Neural progenitor cell (in vitro differentiated cells): ENCODE data around the gene DBP. TPM values are rescaled to one million over a fixed set of nuclear protein-coding genes. Genes with fewer than 3 reads are reported as not detected.
A peak's percentile ranks its signal among the peaks of the same experiment; 100 is the strongest.

Experiments
- DNase-seq: peaks from one replicate; pipeline ENCODE4 v3.0.0-alpha.2; 2016; ENCODE audit warnings: low spot score
- H2AFZ ChIP-seq: fragments of 200-600 bp; sonication (generic); replicated peaks from 2 replicates; pipeline ENCODE4 v1.6.1; 2016; ENCODE audit warnings: antibody characterized with exemption
- H3F3A ChIP-seq: fragments of 200-600 bp; sonication (generic); 2 replicates; pipeline ENCODE4 v1.6.1; 2016; ENCODE audit warnings: antibody characterized with exemption, low read depth
- H3K27ac ChIP-seq: fragments of 200-600 bp; sonication (generic); 2 replicates; pipeline ENCODE4 v1.5.1; 2016; ENCODE audit warnings: mild to moderate bottlenecking
- H3K27me3 ChIP-seq: fragments of 200-600 bp; sonication (generic); 2 replicates; pipeline ENCODE4 v1.6.1; 2016; ENCODE audit warnings: mild to moderate bottlenecking, moderate library complexity
- H3K36me3 ChIP-seq: fragments of 200-600 bp; sonication (generic); 2 replicates; pipeline ENCODE4 v1.5.1; 2016
- H3K4me1 ChIP-seq: fragments of 200-600 bp; sonication (generic); 2 replicates; pipeline ENCODE4 v1.6.1; 2016; ENCODE audit warnings: mixed run types
- H3K4me2 ChIP-seq: fragments of 200-600 bp; sonication (generic); 2 replicates; pipeline ENCODE4 v1.6.1; 2016
- H3K4me3 ChIP-seq: fragments of 200-600 bp; sonication (generic); 2 replicates; pipeline ENCODE4 v1.5.1; 2016
- H3K79me2 ChIP-seq: fragments of 200-600 bp; sonication (generic); 2 replicates; pipeline ENCODE4 v1.6.1; 2016; ENCODE audit warnings: low read depth
- H3K9ac ChIP-seq: fragments of 200-600 bp; sonication (generic); 2 replicates; pipeline ENCODE4 v1.6.1; 2016
- H3K9me3 ChIP-seq: fragments of 200-600 bp; sonication (generic); 2 replicates; pipeline ENCODE4 v1.5.1; 2016; ENCODE audit warnings: low read depth
- H4K20me1 ChIP-seq: fragments of 200-600 bp; sonication (generic); 2 replicates; pipeline ENCODE4 v1.6.1; 2016; ENCODE audit warnings: low read depth
- H3K27ac Mint-ChIP-seq: 3 replicates; pipeline ENCODE4 v1.8.0; 2021; ENCODE audit warnings: mixed read lengths
- H3K27me3 Mint-ChIP-seq: 2 replicates; pipeline ENCODE4 v1.8.0; 2022; ENCODE audit warnings: low read depth, mild to moderate bottlenecking, inconsistent platforms, moderate library complexity, mixed read lengths; ENCODE audit not compliant: insufficient read depth
- H3K36me3 Mint-ChIP-seq: 3 replicates; pipeline ENCODE4 v1.8.0; 2021; ENCODE audit warnings: mixed read lengths
- H3K4me1 Mint-ChIP-seq: 3 replicates; pipeline ENCODE4 v1.8.0; 2021; ENCODE audit warnings: mixed read lengths
- H3K4me3 Mint-ChIP-seq: 3 replicates; pipeline ENCODE4 v1.8.0; 2021; ENCODE audit warnings: mild to moderate bottlenecking, moderate library complexity, mixed read lengths
- H3K9me3 Mint-ChIP-seq: 3 replicates; pipeline ENCODE4 v1.8.0; 2020; ENCODE audit warnings: mixed read lengths
- EZH2 ChIP-seq: fragments of 200-600 bp; sonication (generic); IDR thresholded peaks from 2 replicates; pipeline ENCODE4 v1.6.1; 2017; ENCODE audit warnings: antibody characterized with exemption, mild to moderate bottlenecking, moderate library complexity
- EZH2phosphoT487 ChIP-seq: fragments of 200-600 bp; sonication (generic); IDR thresholded peaks from 2 replicates; pipeline ENCODE4 v1.6.1; 2017; ENCODE audit warnings: antibody characterized with exemption
- total RNA-seq: library from RNA; depleted of rRNA; stranded (reverse); fragments of >200 nt; gene quantifications from 2 replicates; pipeline ENCODE4 v1.2.3, GENCODE V29; 2015; ENCODE audit warnings: low replicate concordance
- TF ChIP-seq, protein P1 (sequence below): fragments of 200-600 bp; sonication (generic); IDR thresholded peaks from 2 replicates; pipeline ENCODE4 v1.5.1; 2017; ENCODE audit warnings: antibody characterized with exemption, mild to moderate bottlenecking

Gene DBP
- total RNA-seq, 1 donor from 2014 or later, result 7.4 TPM

DNA sequence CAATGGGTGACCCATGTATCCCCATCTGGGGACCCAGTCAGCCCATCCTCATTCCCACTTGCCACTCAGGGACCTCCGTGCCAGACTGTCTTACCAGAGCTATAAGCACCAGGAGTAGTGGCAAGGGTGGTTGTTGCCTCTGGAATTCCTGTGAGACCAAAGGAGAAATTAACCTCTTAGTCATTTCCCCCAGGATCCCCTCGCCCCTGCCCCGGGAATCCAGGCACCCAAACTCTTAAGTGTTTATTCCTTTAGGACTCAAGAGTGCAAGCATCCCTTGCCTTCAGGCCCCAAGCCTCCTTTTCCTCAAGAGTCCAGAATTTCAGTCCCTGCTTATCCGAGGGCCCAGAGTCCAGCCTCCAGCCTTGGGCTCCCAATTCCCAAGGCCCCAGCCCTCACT is 26.5 kb upstream of the DBP start:
- no peak for DNase-seq
- Histone ChIP-seq H3K4me1 (peaks cover 2% of the 10 kb centered on the region), H3K27me3 (no peaks in the 10 kb centered on the region), H2AFZ (peak overlapping the region; percentile 7), H3K36me3 (no peaks in the 10 kb centered on the region), H3F3A (peaks cover 6% of the 10 kb centered on the region), H3K27ac (no peak overlapping the region), H3K4me2 (no peak overlapping the region), H4K20me1 (no peaks in the 10 kb centered on the region), H3K79me2 (no peaks in the 10 kb centered on the region), H3K9ac (no peak overlapping the region), H3K4me3 (no peak overlapping the region), H3K9me3 (no peaks in the 10 kb centered on the region)
- Mint-ChIP-seq H3K4me3 (no peak overlapping the region), H3K36me3 (no peaks in the 10 kb centered on the region), H3K27me3 (peaks cover 4% of the 10 kb centered on the region), H3K27ac (no peak overlapping the region), H3K9me3 (peaks cover 2% of the 10 kb centered on the region), H3K4me1 (peaks cover 7% of the 10 kb centered on the region)
- TF ChIP-seq EZH2 (no peak), EZH2phosphoT487 (no peak)
- TF ChIP-seq, protein P1, sequence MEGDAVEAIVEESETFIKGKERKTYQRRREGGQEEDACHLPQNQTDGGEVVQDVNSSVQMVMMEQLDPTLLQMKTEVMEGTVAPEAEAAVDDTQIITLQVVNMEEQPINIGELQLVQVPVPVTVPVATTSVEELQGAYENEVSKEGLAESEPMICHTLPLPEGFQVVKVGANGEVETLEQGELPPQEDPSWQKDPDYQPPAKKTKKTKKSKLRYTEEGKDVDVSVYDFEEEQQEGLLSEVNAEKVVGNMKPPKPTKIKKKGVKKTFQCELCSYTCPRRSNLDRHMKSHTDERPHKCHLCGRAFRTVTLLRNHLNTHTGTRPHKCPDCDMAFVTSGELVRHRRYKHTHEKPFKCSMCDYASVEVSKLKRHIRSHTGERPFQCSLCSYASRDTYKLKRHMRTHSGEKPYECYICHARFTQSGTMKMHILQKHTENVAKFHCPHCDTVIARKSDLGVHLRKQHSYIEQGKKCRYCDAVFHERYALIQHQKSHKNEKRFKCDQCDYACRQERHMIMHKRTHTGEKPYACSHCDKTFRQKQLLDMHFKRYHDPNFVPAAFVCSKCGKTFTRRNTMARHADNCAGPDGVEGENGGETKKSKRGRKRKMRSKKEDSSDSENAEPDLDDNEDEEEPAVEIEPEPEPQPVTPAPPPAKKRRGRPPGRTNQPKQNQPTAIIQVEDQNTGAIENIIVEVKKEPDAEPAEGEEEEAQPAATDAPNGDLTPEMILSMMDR, result no peak

GRCh38 chr19:48661711-48662090 is 24.5 kb upstream of the DBP start:
- Mint-ChIP-seq H3K36me3 (no peaks in the 10 kb centered on the region), H3K9me3 (peaks cover 2% of the 10 kb centered on the region), H3K4me3 (no peak overlapping the region), H3K27ac (no peak overlapping the region), H3K27me3 (peaks cover 3% of the 10 kb centered on the region), H3K4me1 (peaks cover 14% of the 10 kb centered on the region)
- Histone ChIP-seq H3F3A (peaks cover 10% of the 10 kb centered on the region), H3K4me1 (peaks cover 8% of the 10 kb centered on the region), H2AFZ (no peak overlapping the region), H3K79me2 (no peaks in the 10 kb centered on the region), H3K27me3 (no peaks in the 10 kb centered on the region), H3K4me2 (no peak overlapping the region), H3K36me3 (no peaks in the 10 kb centered on the region), H3K9ac (no peak overlapping the region), H3K27ac (no peak overlapping the region), H3K9me3 (no peaks in the 10 kb centered on the region), H3K4me3 (no peak overlapping the region), H4K20me1 (no peaks in the 10 kb centered on the region)
- no peak for DNase-seq
- TF ChIP-seq EZH2phosphoT487, result no peak
- TF ChIP-seq, protein P1, result no peak

DNA sequence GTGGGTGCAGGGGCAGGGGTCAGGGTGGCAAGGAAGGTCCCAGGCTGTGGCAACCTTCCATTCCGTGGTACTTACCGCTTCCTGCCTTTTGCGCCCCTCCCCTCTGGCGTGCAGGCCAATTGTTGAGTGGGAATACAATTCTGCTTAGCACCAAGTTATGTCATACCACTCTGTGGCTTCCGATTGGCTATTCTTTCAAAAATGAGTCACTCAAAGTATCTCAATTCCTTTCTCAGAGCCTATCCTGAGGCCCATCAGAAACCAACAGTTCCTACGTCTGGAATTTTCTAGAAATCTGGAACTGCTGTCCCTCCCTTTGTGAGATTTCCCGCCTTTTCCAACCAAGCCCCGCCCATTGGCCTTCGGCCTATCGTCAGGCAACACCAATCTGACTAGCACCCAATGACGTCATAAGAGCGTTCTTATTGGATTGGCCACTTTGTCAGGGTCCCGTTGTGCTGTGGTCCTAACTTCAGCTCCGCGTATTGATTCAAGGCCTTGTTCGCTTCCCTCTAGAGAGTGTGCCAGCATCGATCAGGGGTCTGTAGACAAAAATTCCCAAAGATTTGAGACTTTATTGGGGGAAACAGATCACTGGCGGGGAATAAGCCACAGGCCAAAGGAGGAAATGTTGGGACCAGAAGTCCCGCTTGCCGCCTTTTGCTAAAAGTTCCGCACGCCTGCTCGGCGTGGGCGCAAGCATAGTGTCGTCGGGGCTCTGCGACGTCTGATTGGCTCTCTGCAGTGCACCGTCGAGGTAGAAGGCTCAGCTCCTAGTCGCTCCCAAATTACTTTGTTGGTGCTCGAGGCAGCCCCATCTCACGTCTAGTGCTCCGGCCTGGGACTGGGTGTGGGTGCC is 23.9 kb upstream of the DBP start:
- H4K20me1 ChIP-seq, result no peaks in the 10 kb centered on the region
- no peak overlapping the region for H3K4me2 ChIP-seq
- no peak overlapping the region for H3K4me3 ChIP-seq
- Mint-ChIP-seq H3K4me1 (peaks cover 15% of the 10 kb centered on the region), H3K36me3 (no peaks in the 10 kb centered on the region), H3K27ac (peak overlapping the region; percentile 35), H3K9me3 (peaks cover 2% of the 10 kb centered on the region), H3K4me3 (peak overlapping the region; percentile 66), H3K27me3 (peaks cover 3% of the 10 kb centered on the region)
- H3K4me1 ChIP-seq, result peaks cover 9% of the 10 kb centered on the region
- H3K9ac ChIP-seq, result no peak overlapping the region
- no peak overlapping the region for H3K27ac ChIP-seq
- TF ChIP-seq, protein P1, result no peak
- no peak for TF ChIP-seq EZH2phosphoT487
- peak; percentile 73 for DNase-seq
- H2AFZ ChIP-seq, result no peak overlapping the region
- H3K36me3 ChIP-seq, result no peaks in the 10 kb centered on the region
- no peaks in the 10 kb centered on the region for H3K27me3 ChIP-seq
- H3K79me2 ChIP-seq, result no peaks in the 10 kb centered on the region
- H3F3A ChIP-seq, result peaks cover 13% of the 10 kb centered on the region
- H3K9me3 ChIP-seq, result no peaks in the 10 kb centered on the region
